Amniotic stem cell (primary cell): Measurements from ENCODE around the gene UBAC2.

Source experiments
- DNase-seq: peaks from one replicate; lab custom pipeline; 2025; lab: John Stamatoyannopoulos, UW

Gene UBAC2

GRCh38 chr13:99271249-99271648 is 70.6 kb downstream of the UBAC2 start:
- DNase-seq = no peak

DNA sequence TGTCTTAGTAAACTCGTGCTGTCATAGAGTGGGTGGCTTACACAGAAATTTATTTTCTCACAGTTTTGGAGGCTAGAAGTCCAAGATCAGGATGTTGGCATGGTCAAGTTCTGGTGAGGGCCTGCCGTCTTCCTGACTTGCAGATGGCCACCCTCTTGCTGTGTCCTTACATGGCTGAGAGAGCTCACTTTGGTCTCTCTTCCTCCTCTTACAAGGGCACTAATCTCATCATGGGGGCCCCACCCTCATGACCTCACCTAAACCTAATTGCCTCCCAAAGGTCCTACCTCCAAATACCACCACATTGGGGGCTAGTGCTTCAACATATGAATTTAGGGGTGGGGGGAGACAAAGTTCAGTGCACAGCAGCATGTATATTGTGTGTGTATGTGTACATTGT is 71.8 kb downstream of the UBAC2 start:
- no peak for DNase-seq

DNA sequence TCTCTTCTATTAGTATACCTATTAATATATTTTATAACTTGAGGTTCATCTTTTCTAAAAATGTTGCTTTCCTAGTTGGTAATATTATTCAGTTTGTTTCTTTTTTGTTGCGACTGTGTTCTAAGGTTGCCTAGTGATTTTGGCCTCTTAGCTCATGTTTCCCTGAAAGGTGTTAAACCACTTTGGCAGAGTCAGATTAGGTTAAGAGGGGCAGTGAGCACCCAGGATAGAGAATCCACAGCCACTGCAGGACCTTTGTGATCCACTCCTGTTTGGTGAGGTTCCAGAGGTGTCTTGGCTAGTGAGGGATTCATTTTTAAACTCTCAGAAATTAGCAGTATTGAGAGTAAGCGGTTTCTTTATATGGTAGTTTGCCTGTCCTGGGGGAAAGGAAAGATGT is 72.5 kb downstream of the UBAC2 start:
- no peak for DNase-seq

DNA sequence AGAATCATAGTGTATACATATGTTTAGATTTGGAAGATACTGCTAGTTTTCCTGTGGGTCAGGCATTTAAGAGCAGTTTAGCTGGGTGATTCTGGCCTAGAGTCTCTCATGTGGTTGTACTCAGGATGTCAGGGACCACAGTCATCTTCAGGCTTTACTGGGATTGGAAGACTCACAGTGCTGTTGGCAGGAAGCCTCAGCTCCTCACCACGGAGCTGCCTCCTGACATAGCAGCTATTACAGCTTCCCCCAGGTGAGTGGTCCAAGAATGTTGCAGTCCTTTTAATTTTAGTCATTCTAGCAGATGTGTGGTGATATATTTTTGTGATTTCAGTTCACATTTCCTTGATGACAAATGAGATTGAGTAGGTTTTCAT is 74.4 kb downstream of the UBAC2 start:
- DNase-seq = no peak

- no peak for DNase-seq
Observed at GRCh38 chr13:99276706-99277105, 76.1 kb downstream of the UBAC2 start.

DNA sequence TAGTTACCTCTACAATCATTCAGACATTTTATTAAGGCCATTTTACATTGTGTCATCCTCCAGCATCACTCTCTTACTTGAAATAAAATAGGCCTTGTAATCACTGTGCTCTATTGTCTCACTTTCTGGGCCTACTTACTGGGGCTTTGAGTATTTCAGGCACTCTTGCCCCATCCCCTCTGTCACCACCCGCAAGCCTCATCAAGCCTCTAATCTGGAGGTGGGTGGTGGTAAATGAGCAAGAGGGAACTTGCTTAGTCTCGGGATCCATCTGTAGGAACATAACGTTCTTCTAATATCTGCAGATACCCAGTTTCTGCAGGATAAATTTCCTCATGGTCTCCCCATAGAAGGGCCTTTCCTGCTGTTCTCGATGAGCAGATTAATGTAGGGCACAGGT is 77.0 kb downstream of the UBAC2 start:
- DNase-seq = no peak

DNA sequence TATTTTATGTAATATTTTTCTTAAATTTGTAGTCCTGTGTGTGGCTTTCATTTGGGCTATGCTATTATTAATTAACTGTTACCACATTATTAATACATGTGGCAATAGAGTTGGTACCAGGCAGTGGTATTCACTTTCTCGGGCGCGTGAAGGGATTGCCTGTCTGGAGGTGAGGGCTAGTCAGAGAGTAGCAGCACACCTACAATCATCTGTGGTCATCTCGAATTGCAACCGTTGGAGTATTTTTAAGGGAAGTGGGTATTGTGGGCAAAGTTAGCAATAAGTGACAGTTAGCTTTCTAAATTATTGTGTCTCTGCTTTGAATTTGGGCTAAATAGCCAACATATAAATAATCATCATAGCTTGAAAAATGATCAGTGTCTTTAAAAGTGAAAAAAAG is 77.5 kb downstream of the UBAC2 start:
- no peak for DNase-seq

DNA sequence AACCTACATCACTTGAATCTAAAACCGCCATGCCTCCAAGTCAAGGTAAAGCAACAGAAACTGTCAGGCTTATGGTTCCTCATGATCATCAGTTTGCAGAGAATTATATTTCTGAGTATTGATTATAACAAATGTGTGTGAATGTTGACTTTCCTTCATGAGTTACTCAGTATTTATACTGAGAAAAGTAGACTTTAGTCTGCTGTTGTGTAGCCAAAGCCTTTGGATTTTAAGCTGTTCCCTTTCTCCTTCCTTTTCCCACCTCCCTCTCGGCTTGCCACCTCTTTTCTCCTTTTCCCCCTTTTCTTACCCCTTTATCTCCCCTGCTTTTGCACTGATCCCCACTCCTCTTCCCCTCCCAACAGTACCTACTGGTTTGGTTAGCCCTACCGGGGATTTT is 78.2 kb downstream of the UBAC2 start:
- DNase-seq = no peak

DNA sequence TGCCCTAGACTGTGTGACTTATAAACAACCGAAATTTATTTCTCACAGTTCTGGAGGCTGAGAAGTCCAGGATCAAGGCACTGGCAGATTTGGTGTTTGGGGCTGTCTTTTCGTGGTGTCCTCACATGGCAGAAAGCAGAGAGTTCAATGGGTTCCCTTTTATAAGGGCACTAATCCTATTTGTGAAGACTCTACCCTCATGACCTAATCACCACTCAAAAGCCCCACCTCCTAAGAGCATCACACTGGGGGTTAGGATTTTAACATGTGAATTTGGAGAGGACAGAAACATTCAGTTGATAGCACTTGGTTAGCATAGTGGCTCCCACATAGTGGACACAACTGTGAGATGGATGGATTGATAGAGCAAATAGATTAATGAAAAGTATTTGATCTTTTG is 79.0 kb downstream of the UBAC2 start:
- DNase-seq = no peak

GRCh38 chr13:99280166-99280565 is 79.5 kb downstream of the UBAC2 start:
- DNase-seq = no peak

GRCh38 chr13:99281811-99282263 is 81.2 kb downstream of the UBAC2 start:
- no peak for DNase-seq

- DNase-seq = no peak
Observed at GRCh38 chr13:99282264-99283231, 81.9 kb downstream of the UBAC2 start.

DNA sequence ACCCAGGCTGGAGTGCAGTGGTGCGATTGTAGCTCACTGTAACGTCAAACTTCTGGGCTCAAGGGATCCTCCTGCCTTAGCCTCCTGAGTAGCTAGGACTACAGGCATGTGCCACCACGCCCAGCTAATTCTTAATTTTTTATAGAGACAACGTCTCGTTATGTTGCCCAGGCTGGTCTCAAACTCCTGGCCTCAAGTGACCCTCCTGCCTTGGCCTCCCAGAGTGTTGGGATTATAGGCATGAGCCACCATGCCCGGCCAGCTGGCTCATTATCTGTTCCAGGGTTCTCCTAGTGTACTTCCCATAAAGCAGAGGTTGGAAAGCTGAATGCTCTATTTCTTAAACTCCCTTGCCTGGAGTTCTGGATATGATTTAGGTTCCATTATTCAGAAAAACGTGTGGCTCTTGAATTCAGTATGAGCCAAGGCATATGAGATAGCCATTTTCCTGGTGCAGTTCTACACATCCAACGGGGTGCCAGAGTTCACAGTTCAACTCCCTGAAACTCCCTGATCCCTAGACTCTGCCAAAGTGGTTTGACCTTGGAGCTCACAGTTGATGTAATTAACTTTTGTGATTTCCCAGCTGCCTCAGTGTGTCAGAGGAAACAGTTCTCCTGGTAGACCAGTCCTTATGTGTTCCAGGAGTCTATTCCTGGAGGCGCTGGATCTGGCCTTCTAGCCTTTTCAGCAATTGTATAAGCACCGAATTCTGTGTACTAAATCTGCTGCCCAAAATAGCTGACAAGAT is 85.0 kb downstream of the UBAC2 start:
- no peak for DNase-seq

DNA sequence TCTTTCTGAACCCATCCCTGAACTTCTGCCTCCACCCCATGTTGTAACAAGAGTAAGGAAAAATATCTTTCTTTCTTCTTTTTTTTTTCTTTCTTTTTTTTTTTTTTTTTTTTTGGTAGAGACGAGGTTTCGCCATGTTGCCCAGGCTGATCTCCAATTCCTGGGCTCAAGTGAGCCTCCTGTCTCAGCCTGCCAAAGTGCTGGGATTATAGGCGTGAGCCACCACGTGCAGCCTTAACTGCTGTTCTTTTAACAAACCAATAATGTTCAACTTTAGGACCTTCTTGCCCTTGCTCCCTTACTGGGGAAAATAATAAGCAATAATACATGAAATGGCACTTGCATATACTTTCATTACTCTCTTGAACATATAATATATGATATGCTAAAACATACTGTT is 86.9 kb downstream of the UBAC2 start:
- no peak for DNase-seq

GRCh38 chr13:99288089-99288488 is 87.4 kb downstream of the UBAC2 start:
- DNase-seq = no peak

- DNase-seq = no peak
Observed at GRCh38 chr13:99289271-99289670, 88.6 kb downstream of the UBAC2 start.

DNA sequence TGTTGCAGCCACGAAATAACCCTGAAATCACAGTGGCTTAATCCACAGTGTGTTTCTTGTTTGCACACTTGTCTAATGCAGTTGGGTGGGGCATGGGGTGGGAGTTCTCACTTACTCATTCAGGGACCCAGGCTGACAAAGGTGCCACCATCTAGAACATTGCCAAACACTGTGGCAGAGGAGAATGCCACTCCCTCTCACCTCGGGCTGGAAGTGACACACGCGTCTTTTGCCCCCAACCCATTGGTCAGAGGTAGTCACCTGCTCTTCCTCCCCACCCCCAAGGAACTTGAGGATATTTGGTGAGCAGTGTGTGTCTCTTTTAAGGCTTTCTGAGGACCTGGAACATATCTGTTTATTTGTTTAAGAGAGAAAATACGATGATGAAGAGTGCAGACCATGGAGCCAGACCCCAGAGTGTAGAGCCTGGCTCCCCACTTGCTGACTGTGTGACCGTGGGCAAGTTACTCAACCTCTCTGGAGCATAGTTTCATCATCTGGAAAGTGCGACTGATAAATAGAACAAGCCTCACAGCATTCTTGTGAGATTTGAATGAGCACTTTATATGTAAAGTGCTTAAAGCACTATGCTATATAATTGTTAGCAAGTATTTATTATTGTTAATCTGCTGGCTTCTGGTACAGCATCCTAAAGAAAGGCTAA is 89.2 kb downstream of the UBAC2 start:
- no peak for DNase-seq

DNA sequence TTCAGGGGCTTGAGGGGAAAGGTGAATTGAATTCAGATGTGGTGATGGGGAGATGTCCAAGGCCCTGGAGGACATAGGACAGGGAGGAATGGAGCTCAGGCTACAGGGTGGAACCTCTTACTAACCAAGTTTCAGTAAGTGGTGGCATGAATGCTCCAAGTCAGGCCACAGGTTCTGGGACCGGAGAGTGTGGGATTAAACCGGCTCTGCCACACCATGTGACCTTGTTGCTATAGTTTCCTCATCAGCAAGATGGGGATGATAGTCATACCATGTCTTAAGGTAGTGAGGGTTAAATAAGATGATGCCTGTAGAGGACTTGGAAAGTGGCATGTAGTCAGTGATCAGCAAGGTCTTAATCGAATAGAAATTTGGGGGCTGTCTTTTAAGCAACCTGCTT is 90.2 kb downstream of the UBAC2 start:
- DNase-seq = no peak

DNA sequence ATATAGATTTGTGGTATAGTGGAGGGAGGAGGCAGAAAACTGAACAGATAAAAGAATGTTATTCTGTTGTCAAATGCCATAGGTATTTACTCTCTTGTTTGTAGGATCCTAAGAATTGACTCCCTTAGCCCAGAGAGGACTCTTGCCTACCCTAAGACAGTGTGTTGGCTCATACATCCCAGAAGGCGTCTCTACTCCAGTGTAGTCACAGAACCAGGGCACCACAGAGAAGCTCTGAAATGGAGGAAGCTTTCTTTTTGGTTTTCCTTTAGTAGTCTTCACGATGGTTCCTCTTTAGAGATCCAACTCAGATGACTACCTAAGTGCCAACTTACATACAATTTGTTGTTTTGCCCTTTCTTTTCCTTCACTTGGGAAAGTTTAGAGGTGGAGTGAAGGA is 92.5 kb downstream of the UBAC2 start:
- no peak for DNase-seq

GRCh38 chr13:99294198-99294597 is 93.5 kb downstream of the UBAC2 start:
- DNase-seq = no peak

GRCh38 chr13:99294958-99295357 is 94.3 kb downstream of the UBAC2 start:
- DNase-seq = no peak

DNA sequence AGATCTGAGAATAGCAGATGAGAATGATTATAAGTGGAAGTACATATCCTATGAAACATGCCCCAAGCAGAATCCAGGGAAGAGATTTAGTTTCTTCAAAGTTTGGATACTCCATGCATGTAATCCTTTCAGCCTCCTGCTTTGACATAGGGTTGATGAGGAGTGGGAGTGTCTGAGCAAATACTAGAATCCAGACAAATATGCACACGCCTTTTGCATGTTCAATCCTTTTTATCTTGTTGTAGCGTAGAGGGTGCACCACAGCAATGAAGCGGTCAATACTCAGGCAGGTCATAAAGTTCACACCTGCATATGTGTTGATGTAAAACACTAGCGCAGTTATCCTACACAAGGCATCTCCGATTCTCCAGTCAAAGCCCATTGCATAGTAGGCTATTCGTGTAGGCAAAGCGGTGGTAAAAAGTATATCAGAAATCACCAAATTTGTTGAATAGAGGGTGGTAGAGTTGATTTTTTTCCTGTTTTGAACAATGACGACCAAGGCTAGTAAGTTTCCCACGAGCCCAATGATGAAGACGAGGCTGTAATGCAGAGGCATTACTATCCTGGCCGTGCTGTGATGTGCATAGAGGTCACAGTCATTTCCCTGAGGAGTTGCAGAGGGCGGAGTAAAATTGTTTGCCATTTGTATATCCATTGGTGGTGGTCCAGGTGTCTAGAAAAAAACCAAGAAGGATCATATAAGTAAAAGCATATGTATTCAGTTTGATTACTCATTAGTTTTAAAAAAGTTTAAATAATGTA is 95.0 kb downstream of the UBAC2 start:
- no peak for DNase-seq
